ENCODE data around the gene PGBD5.

Gene PGBD5

GRCh38 chr1:230277201-230278025 lies 148.7 kb downstream of the PGBD5 start:
- DNase-seq, result no peak

GRCh38 chr1:230276401-230276800 lies 149.7 kb downstream of the PGBD5 start:
- no peak for DNase-seq

- DNase-seq, result no peak
Observed at GRCh38 chr1:230274254-230274653, 151.9 kb downstream of the PGBD5 start.

- DNase-seq, result no peak
Observed at GRCh38 chr1:230273141-230273710, 152.9 kb downstream of the PGBD5 start.

GRCh38 chr1:230272557-230272956 lies 153.6 kb downstream of the PGBD5 start:
- no peak for DNase-seq

GRCh38 chr1:230271300-230272035 lies 154.7 kb downstream of the PGBD5 start:
- no peak for DNase-seq

GRCh38 chr1:230270559-230271281 lies 155.4 kb downstream of the PGBD5 start:
- DNase-seq, result peak; percentile 56

GRCh38 chr1:230270185-230270558 lies 156.0 kb downstream of the PGBD5 start:
- no peak for DNase-seq

- DNase-seq, result no peak
Observed at GRCh38 chr1:230268371-230269170, 157.6 kb downstream of the PGBD5 start.

GRCh38 chr1:230267338-230268065 lies 158.6 kb downstream of the PGBD5 start:
- no peak for DNase-seq

- DNase-seq, result no peak
Observed at GRCh38 chr1:230266456-230266855, 159.7 kb downstream of the PGBD5 start.

GRCh38 chr1:230265200-230266115 lies 160.7 kb downstream of the PGBD5 start:
- no peak for DNase-seq

All from stimulated activated CD4-positive, alpha-beta T cell treated with anti-CD3 and anti-CD28 coated beads, Interleukin-15, amount 100 ng/mL, for 24 hours (primary cell).